ENCODE measurements around the gene HPDL.
"Not testable (repeated sequence)": the region's sequence is repeated elsewhere in the genome, so short reads cannot be mapped to it uniquely, and the experiment has no call there.

The HPDL gene

GRCh38 chr1:45354838-45355237, 28.1 kb downstream of the HPDL start:
- DNase-seq: no peak

- DNase-seq: no peak
Observed at GRCh38 chr1:45355683-45356082, 29.0 kb downstream of the HPDL start.

GRCh38 chr1:45356186-45356585, 29.5 kb downstream of the HPDL start:
- DNase-seq: no peak

GRCh38 chr1:45359882-45360513, 33.3 kb downstream of the HPDL start:
- peak; percentile 47 to 60 for DNase-seq

GRCh38 chr1:45360981-45361380, 34.3 kb downstream of the HPDL start:
- not testable (repeated sequence) for DNase-seq

- no peak for DNase-seq
Observed at GRCh38 chr1:45364294-45364693, 37.6 kb downstream of the HPDL start.

GRCh38 chr1:45365051-45365450, 38.4 kb downstream of the HPDL start:
- DNase-seq: no peak

GRCh38 chr1:45370575-45370974, 43.9 kb downstream of the HPDL start:
- no peak for DNase-seq

- DNase-seq: no peak
Observed at GRCh38 chr1:45373573-45373972, 46.9 kb downstream of the HPDL start.

GRCh38 chr1:45375104-45376090, 48.7 kb downstream of the HPDL start:
- no peak for DNase-seq

GRCh38 chr1:45378184-45378583, 51.5 kb downstream of the HPDL start:
- DNase-seq: no peak
